Large intestine (tissue), 3 donors: ENCODE data around the gene HCN2. TPM values are rescaled to one million over a fixed set of nuclear protein-coding genes. Genes with fewer than 3 reads are reported as not detected.
"Not testable (repeated sequence)": the region's sequence is repeated elsewhere in the genome, so short reads cannot be mapped to it uniquely, and the experiment has no call there.

ENCODE experiments used
- DNase-seq, 2 donors: peaks; one replicate each; pipeline versions ENCODE4 v3.0.0 to v3.0.0-alpha.2; 2013
- H3K27ac ChIP-seq: one replicate; pipeline ENCODE4 v1.5.1; 2013; ENCODE audit warnings: low read length
- H3K27me3 ChIP-seq: 2 replicates; pipeline ENCODE4 v1.6.1; 2013; ENCODE audit warnings: low read length; ENCODE audit not compliant: control insufficient read depth, insufficient read depth
- H3K36me3 ChIP-seq: 2 replicates; pipeline ENCODE4 v1.6.1; 2013; ENCODE audit warnings: low read length; ENCODE audit not compliant: control insufficient read depth, insufficient read depth
- H3K4me1 ChIP-seq: one replicate; pipeline ENCODE4 v1.6.1; 2013; ENCODE audit warnings: low read length; ENCODE audit not compliant: control insufficient read depth, insufficient read depth
- H3K4me3 ChIP-seq: one replicate; pipeline ENCODE4 v1.5.1; 2013; ENCODE audit warnings: low read length
- H3K9me3 ChIP-seq: one replicate; pipeline ENCODE4 v1.6.1; 2013; ENCODE audit warnings: mild to moderate bottlenecking, low read depth, low read length, moderate library complexity; ENCODE audit not compliant: control insufficient read depth
- WGBS: methylation state at CpG from one replicate; pipeline ENCODE4 v1.1.5; 2013; ENCODE audit warnings: low lambda C conversion rate; ENCODE audit not compliant: insufficient coverage; 5-methylcytosine and 5-hydroxymethylcytosine counted together
- polyA plus RNA-seq: library from polyadenylated mRNA; unstranded; fragments of 120-200 nt; gene quantifications from one replicate; pipeline ENCODE4 v1.2.1, GENCODE V29; 2013

Gene HCN2
- polyA plus RNA-seq, 1 donor, result 0.76 TPM

DNA sequence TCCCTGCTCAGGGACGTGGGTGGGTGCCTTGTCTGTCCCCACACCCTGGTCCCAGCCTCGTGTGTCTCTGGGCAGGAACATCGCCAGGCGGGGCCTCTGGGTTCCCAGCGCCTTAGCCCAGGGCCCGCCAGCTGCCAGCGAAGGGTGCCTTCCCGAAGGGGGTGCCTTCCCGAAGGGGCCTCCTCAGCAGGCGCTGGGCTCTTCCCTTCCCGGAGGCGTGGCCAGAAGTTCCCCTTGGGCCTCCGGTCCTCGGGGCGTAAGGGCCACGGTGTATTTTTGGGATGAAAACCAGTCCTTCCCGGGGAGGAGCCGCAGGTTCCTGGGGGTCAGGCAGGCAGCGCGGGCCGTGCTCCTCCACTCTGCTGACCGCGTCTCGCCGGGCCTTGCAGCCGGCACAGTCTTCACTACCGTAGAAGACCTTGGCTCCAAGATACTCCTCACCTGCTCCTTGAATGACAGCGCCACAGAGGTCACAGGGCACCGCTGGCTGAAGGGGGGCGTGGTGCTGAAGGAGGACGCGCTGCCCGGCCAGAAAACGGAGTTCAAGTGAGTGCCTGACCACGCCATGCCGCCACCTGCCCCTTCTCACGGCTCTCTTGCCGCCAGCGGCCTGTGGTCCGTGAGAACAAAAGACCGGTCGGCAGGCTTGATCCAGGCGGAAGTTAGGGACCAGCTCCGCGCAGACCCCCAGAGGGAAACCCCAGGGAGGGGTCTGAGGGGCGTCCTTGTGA, 10.4 kb upstream of the HCN2 start:
- Histone ChIP-seq H3K27ac (no peak overlapping the region), H3K36me3 (peaks cover 58% of the 10 kb centered on the region), H3K27me3 (no peaks in the 10 kb centered on the region), H3K4me3 (no peak overlapping the region), H3K4me1 (peaks cover 19% of the 10 kb centered on the region), H3K9me3 (peaks cover 7% of the 10 kb centered on the region)
- no peak for DNase-seq
- no CpG with 5 or more reads among the region's 46 CpGs for WGBS

DNA sequence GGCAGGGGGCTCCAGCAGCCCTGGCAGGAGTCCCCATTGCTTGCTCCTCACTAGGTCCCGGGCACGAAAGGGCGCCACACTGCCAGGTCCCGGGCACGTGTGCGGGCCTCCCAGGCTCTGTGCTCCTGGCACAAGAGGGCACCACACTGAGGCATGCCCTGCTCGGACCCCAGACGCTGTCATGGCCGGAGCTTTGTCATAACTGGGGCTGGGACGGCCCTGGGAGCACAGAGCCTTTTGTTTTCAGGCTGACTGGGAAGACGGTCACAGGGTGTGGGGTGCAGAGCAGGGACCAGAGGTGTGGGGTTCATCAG, 9.9 kb upstream of the HCN2 start:
- no CpG with 5 or more reads among the region's 11 CpGs for WGBS

DNA sequence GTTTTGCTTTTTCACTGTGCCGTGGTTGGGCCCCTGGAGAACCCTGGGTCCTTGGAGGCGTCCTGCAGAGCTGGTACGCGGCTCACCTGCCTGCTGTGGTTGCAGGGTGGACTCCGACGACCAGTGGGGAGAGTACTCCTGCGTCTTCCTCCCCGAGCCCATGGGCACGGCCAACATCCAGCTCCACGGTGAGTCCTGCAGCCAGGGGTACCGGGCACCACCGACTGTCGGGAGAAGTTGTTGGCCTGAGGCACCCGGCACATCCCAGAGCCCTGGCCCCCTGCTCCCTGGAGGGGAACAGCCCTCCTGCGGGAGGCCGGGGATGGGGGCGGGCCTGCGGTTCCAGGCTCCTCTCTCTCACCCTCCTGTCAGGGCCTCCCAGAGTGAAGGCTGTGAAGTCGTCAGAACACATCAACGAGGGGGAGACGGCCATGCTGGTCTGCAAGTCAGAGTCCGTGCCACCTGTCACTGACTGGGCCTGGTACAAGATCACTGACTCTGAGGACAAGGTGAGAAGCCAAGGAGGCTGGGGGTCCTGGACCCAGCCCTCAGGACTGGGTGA, 9.3 kb upstream of the HCN2 start:
- DNase-seq, result no peak
- no CpG with 5 or more reads among the region's 22 CpGs for WGBS

More for the DNA sequence above, 9.9 kb upstream of the HCN2 start:
- H3K27ac ChIP-seq, result no peak overlapping the region
- H3K4me1 ChIP-seq, result peaks cover 14% of the 10 kb centered on the region
- no peaks in the 10 kb centered on the region for H3K27me3 ChIP-seq
- peaks cover 58% of the 10 kb centered on the region for H3K36me3 ChIP-seq
- DNase-seq, result no peak
- H3K4me3 ChIP-seq, result no peak overlapping the region
- H3K9me3 ChIP-seq, result peaks cover 8% of the 10 kb centered on the region

GRCh38 chr19:581399-582111, 8.1 kb upstream of the HCN2 start:
- DNase-seq, result no peak
- Histone ChIP-seq H3K4me1 (peaks cover 3% of the 10 kb centered on the region), H3K9me3 (peaks cover 8% of the 10 kb centered on the region), H3K4me3 (no peak overlapping the region), H3K27me3 (peaks cover 7% of the 10 kb centered on the region), H3K36me3 (peaks cover 58% of the 10 kb centered on the region), H3K27ac (no peak overlapping the region)
- WGBS, result no CpG with 5 or more reads among the region's 40 CpGs

More for the DNA sequence above, 9.3 kb upstream of the HCN2 start:
- no peak overlapping the region for H3K4me3 ChIP-seq
- H3K9me3 ChIP-seq, result peaks cover 8% of the 10 kb centered on the region
- H3K27me3 ChIP-seq, result no peaks in the 10 kb centered on the region
- H3K27ac ChIP-seq, result no peak overlapping the region
- peaks cover 58% of the 10 kb centered on the region for H3K36me3 ChIP-seq
- H3K4me1 ChIP-seq, result peaks cover 9% of the 10 kb centered on the region

GRCh38 chr19:582497-583197, 7.0 kb upstream of the HCN2 start:
- no peak for DNase-seq
- Histone ChIP-seq H3K27me3 (peaks cover 15% of the 10 kb centered on the region), H3K4me1 (no peaks in the 10 kb centered on the region), H3K36me3 (peaks cover 51% of the 10 kb centered on the region), H3K27ac (no peak overlapping the region), H3K9me3 (peaks cover 8% of the 10 kb centered on the region), H3K4me3 (no peak overlapping the region)
- 93% methylated on average over 3 of the region's 31 CpGs for WGBS

- Histone ChIP-seq H3K36me3 (peaks cover 44% of the 10 kb centered on the region), H3K27me3 (peaks cover 22% of the 10 kb centered on the region), H3K9me3 (peaks cover 8% of the 10 kb centered on the region), H3K4me3 (no peak overlapping the region), H3K4me1 (peaks cover under 1% of the 10 kb centered on the region), H3K27ac (no peak overlapping the region)
- no peak for DNase-seq
- no CpG with 5 or more reads among the region's 27 CpGs for WGBS
These were observed 6.3 kb upstream of the HCN2 start for GRCh38 chr19:583198-583967.

GRCh38 chr19:583968-584239, 5.8 kb upstream of the HCN2 start:
- WGBS, result no CpG with 5 or more reads among the region's 5 CpGs

GRCh38 chr19:584240-585001, 5.3 kb upstream of the HCN2 start:
- Histone ChIP-seq H3K36me3 (peaks cover 36% of the 10 kb centered on the region), H3K4me3 (no peak overlapping the region), H3K9me3 (peaks cover 6% of the 10 kb centered on the region), H3K4me1 (peaks cover 4% of the 10 kb centered on the region), H3K27ac (no peak overlapping the region), H3K27me3 (peaks cover 33% of the 10 kb centered on the region)
- no CpG with 5 or more reads among the region's 38 CpGs for WGBS
- peak; percentile 20 to 25 for DNase-seq

More at GRCh38 chr19:583968-584239, 5.8 kb upstream of the HCN2 start:
- H3K27me3 ChIP-seq, result peaks cover 27% of the 10 kb centered on the region
- H3K9me3 ChIP-seq, result peaks cover 11% of the 10 kb centered on the region
- peaks cover 41% of the 10 kb centered on the region for H3K36me3 ChIP-seq
- H3K4me1 ChIP-seq, result peaks cover 4% of the 10 kb centered on the region
- H3K4me3 ChIP-seq, result no peak overlapping the region
- H3K27ac ChIP-seq, result no peak overlapping the region
- no peak for DNase-seq

- H3K4me3 ChIP-seq, H3K9me3 ChIP-seq, H3K4me1 ChIP-seq, DNase-seq, H3K27ac ChIP-seq: not testable (repeated sequence)
- Histone ChIP-seq H3K36me3 (peaks cover 29% of the 10 kb centered on the region), H3K27me3 (peaks cover 33% of the 10 kb centered on the region)
- WGBS, result no CpG with 5 or more reads among the region's 34 CpGs
These were observed 4.5 kb upstream of the HCN2 start for GRCh38 chr19:585146-585545.
